Measurements from ENCODE around the gene NECTIN3. TPM values are rescaled to one million over a fixed set of nuclear protein-coding genes. Genes with fewer than 3 reads are reported as not detected.

NECTIN3 gene
- total and polyA plus RNA-seq, 8 donors, result 1.3 to 10.3 (median 6.6) TPM

- H3K4me3 ChIP-seq, result no peak overlapping the region
- no peak overlapping the region for H3K27ac ChIP-seq
- WGBS, 2 donors, result 67 to 85% methylated on average over 2 of the region's 2 CpGs
- H3K9me3 ChIP-seq, result no peaks in the 10 kb centered on the region
- intact Hi-C loops (cut with DNase I), result no loop called here
- no peaks in the 10 kb centered on the region for H3K4me1 ChIP-seq
- DNase-seq, result no peak
- TF ChIP-seq, protein P1, sequence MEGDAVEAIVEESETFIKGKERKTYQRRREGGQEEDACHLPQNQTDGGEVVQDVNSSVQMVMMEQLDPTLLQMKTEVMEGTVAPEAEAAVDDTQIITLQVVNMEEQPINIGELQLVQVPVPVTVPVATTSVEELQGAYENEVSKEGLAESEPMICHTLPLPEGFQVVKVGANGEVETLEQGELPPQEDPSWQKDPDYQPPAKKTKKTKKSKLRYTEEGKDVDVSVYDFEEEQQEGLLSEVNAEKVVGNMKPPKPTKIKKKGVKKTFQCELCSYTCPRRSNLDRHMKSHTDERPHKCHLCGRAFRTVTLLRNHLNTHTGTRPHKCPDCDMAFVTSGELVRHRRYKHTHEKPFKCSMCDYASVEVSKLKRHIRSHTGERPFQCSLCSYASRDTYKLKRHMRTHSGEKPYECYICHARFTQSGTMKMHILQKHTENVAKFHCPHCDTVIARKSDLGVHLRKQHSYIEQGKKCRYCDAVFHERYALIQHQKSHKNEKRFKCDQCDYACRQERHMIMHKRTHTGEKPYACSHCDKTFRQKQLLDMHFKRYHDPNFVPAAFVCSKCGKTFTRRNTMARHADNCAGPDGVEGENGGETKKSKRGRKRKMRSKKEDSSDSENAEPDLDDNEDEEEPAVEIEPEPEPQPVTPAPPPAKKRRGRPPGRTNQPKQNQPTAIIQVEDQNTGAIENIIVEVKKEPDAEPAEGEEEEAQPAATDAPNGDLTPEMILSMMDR (IDR thresholded peaks at IDR 0.05), result no peak
- H3K36me3 ChIP-seq, result no peaks in the 10 kb centered on the region
- ATAC-seq, result no peak
- no peaks in the 10 kb centered on the region for H3K27me3 ChIP-seq
- no peak for FAIRE-seq
These were observed 36.3 kb upstream of the NECTIN3 start for GRCh38 chr3:111035316-111035715.

DNA sequence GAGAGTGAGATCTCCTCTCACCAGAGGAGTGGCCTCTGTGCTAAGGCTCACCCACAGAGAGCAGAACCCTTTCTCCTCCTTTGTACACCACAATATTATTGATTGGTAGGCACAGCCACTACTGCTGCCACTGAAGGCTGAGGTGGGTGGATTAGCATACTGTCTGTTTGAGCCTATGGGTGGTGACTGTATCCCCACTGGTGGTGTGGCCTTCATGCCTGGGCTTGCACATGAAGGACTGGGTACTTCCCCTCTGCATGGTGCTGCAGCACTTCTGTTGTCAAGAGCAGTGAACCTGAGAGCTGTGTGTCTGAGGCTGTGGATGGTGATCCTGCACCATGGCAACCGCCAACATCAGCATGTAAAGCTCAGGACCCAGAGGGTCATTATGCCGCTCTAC is 35.7 kb upstream of the NECTIN3 start:
- FAIRE-seq (no peak), DNase-seq (no peak)

GRCh38 chr3:111040959-111041358 is 30.7 kb upstream of the NECTIN3 start:
- DNase-seq (no peak), ATAC-seq (no peak), FAIRE-seq (no peak)
- H3K27me3 ChIP-seq, result no peaks in the 10 kb centered on the region
- no peaks in the 10 kb centered on the region for H3K4me1 ChIP-seq
- WGBS, 2 donors, result 93 to 96% methylated on average over 2 of the region's 2 CpGs
- H3K4me3 ChIP-seq, result no peak overlapping the region
- TF ChIP-seq, protein P1 (IDR thresholded peaks at IDR 0.05), result no peak
- no peak overlapping the region for H3K27ac ChIP-seq
- no peaks in the 10 kb centered on the region for H3K9me3 ChIP-seq
- H3K36me3 ChIP-seq, result no peaks in the 10 kb centered on the region
- intact Hi-C loops (cut with DNase I), result no loop called here

More for the DNA sequence above, 35.7 kb upstream of the NECTIN3 start:
- no peak overlapping the region for H3K4me3 ChIP-seq
- no peaks in the 10 kb centered on the region for H3K36me3 ChIP-seq
- H3K9me3 ChIP-seq, result no peaks in the 10 kb centered on the region
- no peaks in the 10 kb centered on the region for H3K27me3 ChIP-seq
- TF ChIP-seq, protein P1 (IDR thresholded peaks at IDR 0.05), result no peak
- ATAC-seq, result peak in 1 of 4 donors; percentile 18
- no peaks in the 10 kb centered on the region for H3K4me1 ChIP-seq
- intact Hi-C loops (cut with DNase I), result no loop called here
- H3K27ac ChIP-seq, result no peak overlapping the region
- 95% methylated on average over 2 of the region's 2 CpGs for WGBS, 2 donors

GRCh38 chr3:111045564-111045963 is 26.1 kb upstream of the NECTIN3 start:
- intact Hi-C loops (cut with DNase I), result no loop called here
- H3K4me1 ChIP-seq, result no peaks in the 10 kb centered on the region
- ATAC-seq (no peak), FAIRE-seq (no peak), DNase-seq (no peak)
- H3K27ac ChIP-seq, result no peak overlapping the region
- H3K4me3 ChIP-seq, result no peak overlapping the region
- no peaks in the 10 kb centered on the region for H3K27me3 ChIP-seq
- no peaks in the 10 kb centered on the region for H3K36me3 ChIP-seq
- WGBS, 2 donors, result 86 to 88% methylated on average over 6 of the region's 6 CpGs
- TF ChIP-seq, protein P1 (IDR thresholded peaks at IDR 0.05), result no peak
- no peaks in the 10 kb centered on the region for H3K9me3 ChIP-seq

DNA sequence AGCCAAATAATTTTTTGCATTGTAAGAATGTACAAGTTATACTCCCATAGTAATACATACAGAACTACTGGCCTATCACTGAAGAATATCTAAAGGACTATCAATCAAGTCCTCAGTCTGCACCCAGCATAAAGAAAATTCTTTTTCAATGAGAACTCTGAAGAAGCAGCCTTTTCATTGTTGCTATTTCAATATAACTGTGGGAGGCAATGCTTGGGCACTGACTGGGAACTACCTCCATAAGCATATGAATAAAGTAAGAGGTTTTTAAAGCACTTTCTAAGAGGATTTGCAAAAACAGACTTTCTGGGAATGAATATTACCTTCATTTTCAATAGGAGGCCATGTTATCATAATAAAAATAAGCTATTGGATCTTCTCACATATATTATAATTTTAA is 24.6 kb upstream of the NECTIN3 start:
- no peak overlapping the region for H3K4me3 ChIP-seq
- intact Hi-C loops (cut with DNase I), result no loop called here
- no peaks in the 10 kb centered on the region for H3K9me3 ChIP-seq
- H3K36me3 ChIP-seq, result no peaks in the 10 kb centered on the region
- FAIRE-seq, result no peak
- TF ChIP-seq, protein P1 (IDR thresholded peaks at IDR 0.05), result no peak
- DNase-seq, result no peak
- no peak overlapping the region for H3K27ac ChIP-seq
- no peaks in the 10 kb centered on the region for H3K4me1 ChIP-seq
- no peaks in the 10 kb centered on the region for H3K27me3 ChIP-seq
- no peak for ATAC-seq
